ENCODE data around the gene SRCAP.
"Not testable (repeated sequence)": the region's sequence is repeated elsewhere in the genome, so short reads cannot be mapped to it uniquely, and the experiment has no call there.

SRCAP gene

GRCh38 chr16:30698139-30698815, 694 bp upstream of the SRCAP start:
- DNase-seq (ENCODE audit: low read depth, low spot score) = peak; percentile 88

- DNase-seq (ENCODE audit: low read depth, low spot score) = no peak
Observed at GRCh38 chr16:30699615-30700099, 686 bp downstream of the SRCAP start.

GRCh38 chr16:30700491-30700890, 1.5 kb downstream of the SRCAP start:
- DNase-seq (ENCODE audit: low read depth, low spot score) = no peak

- no peak for DNase-seq (ENCODE audit: low read depth, low spot score)
Observed at GRCh38 chr16:30700971-30701370, 2.0 kb downstream of the SRCAP start.

GRCh38 chr16:30703071-30703470, 4.1 kb downstream of the SRCAP start:
- DNase-seq (ENCODE audit: low read depth, low spot score) = not testable (repeated sequence)

- no peak for DNase-seq (ENCODE audit: low read depth, low spot score)
Observed at GRCh38 chr16:30703971-30704370, 5.0 kb downstream of the SRCAP start.

GRCh38 chr16:30706046-30706445, 7.1 kb downstream of the SRCAP start:
- no peak for DNase-seq (ENCODE audit: low read depth, low spot score)

GRCh38 chr16:30710971-30711370, 12.0 kb downstream of the SRCAP start:
- DNase-seq (ENCODE audit: low read depth, low spot score) = no peak

- no peak for DNase-seq (ENCODE audit: low read depth, low spot score)
Observed at GRCh38 chr16:30711712-30712111, 12.7 kb downstream of the SRCAP start.

GRCh38 chr16:30715750-30716445, 16.9 kb downstream of the SRCAP start:
- DNase-seq (ENCODE audit: low read depth, low spot score) = no peak

- DNase-seq (ENCODE audit: low read depth, low spot score) = no peak
Observed at GRCh38 chr16:30720086-30720485, 21.1 kb downstream of the SRCAP start.

GRCh38 chr16:30720694-30721093, 21.7 kb downstream of the SRCAP start:
- DNase-seq (ENCODE audit: low read depth, low spot score) = no peak

- DNase-seq (ENCODE audit: low read depth, low spot score) = no peak
Observed at GRCh38 chr16:30721167-30721566, 22.2 kb downstream of the SRCAP start.

GRCh38 chr16:30721606-30722005, 22.6 kb downstream of the SRCAP start:
- DNase-seq (ENCODE audit: low read depth, low spot score) = no peak

- DNase-seq (ENCODE audit: low read depth, low spot score) = no peak
Observed at GRCh38 chr16:30722443-30722842, 23.5 kb downstream of the SRCAP start.

GRCh38 chr16:30722916-30723315, 23.9 kb downstream of the SRCAP start:
- DNase-seq (ENCODE audit: low read depth, low spot score) = no peak

- DNase-seq (ENCODE audit: low read depth, low spot score) = no peak
Observed at GRCh38 chr16:30723725-30724355, 24.9 kb downstream of the SRCAP start.

- DNase-seq (ENCODE audit: low read depth, low spot score) = no peak
Observed at GRCh38 chr16:30724641-30725417, 25.9 kb downstream of the SRCAP start.

GRCh38 chr16:30725418-30725792, 26.4 kb downstream of the SRCAP start:
- no peak for DNase-seq (ENCODE audit: low read depth, low spot score)

GRCh38 chr16:30728321-30728720, 29.4 kb downstream of the SRCAP start:
- no peak for DNase-seq (ENCODE audit: low read depth, low spot score)

- DNase-seq (ENCODE audit: low read depth, low spot score) = no peak
Observed at GRCh38 chr16:30728899-30729672, 30.1 kb downstream of the SRCAP start.

Measured in smooth muscle cell of the brain vasculature (primary cell).